ENCODE results near the gene EIF4A3. TPM values are rescaled to one million over a fixed set of nuclear protein-coding genes. Genes with fewer than 3 reads are reported as not detected.

The EIF4A3 gene
- total RNA-seq, 4 donors from 2014 or later = 34.5 to 69.0 (median 59.2) TPM

DNA sequence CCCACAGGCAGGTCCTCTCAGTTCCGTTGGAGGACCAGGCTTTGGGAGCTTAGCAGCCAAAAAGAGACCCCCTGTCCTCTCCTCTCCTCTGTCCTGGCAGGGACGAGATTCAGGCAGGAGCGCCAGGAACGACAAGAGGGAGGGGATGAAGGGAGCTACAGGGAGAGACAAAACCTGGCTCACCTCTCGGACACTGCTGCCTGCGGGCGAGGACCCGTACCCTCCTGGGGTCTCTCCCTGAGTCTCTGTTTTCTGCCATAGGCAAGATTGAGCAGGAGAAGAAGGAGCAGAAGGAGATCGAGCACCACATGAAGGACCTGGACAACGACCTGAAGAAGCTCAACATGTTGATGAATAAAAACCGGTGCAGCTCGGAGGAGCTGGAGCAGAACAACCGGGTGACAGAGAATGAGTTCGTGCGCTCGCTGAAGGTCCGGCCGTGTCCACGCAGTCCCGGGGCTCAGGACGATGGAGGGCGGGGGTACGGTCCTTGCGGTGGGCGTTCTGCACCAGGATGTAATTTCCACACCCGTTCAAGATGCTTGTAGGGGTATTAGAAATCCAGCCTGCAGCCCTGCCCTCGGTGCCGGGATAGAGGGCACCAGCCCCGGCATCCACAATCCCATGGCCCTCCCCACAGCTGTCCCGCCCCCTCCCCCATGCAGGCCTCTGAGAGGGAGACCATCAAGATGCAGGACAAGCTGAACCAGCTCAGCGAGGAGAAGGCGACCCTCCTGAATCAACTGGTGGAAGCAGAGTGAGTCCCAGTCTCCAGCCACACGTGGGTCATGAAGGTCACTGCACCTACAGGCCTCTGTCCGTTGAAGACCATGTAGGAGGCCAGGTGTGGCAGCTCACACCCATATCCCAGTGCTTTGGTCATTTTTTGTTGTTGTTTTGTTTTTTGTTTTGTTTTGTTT, 59.3 kb downstream of the EIF4A3 start:
- Histone ChIP-seq H3K27me3 (no peaks in the 10 kb centered on the region), H3K4me1 (peaks cover 0 to 7% (median under 1%) of the 10 kb centered on the region in 4 donors), H3K9me3 (no peaks in the 10 kb centered on the region), H3K36me3 (peaks cover 0 to 14% (median 0%) of the 10 kb centered on the region in 3 donors), H3K27ac (no peak overlapping the region), H3K4me3 (no peak overlapping the region)
- no peak for DNase-seq (ENCODE audit: low spot score in 2 of 2)
- 81 to 84% methylated on average over 34 of the region's 34 CpGs for WGBS, 2 donors
- TF ChIP-seq, protein P1, sequence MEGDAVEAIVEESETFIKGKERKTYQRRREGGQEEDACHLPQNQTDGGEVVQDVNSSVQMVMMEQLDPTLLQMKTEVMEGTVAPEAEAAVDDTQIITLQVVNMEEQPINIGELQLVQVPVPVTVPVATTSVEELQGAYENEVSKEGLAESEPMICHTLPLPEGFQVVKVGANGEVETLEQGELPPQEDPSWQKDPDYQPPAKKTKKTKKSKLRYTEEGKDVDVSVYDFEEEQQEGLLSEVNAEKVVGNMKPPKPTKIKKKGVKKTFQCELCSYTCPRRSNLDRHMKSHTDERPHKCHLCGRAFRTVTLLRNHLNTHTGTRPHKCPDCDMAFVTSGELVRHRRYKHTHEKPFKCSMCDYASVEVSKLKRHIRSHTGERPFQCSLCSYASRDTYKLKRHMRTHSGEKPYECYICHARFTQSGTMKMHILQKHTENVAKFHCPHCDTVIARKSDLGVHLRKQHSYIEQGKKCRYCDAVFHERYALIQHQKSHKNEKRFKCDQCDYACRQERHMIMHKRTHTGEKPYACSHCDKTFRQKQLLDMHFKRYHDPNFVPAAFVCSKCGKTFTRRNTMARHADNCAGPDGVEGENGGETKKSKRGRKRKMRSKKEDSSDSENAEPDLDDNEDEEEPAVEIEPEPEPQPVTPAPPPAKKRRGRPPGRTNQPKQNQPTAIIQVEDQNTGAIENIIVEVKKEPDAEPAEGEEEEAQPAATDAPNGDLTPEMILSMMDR (IDR thresholded peaks at IDR 0.05) = no peak
- TF ChIP-seq POLR2A (IDR thresholded peaks at IDR 0.05) (no peak), EP300 (IDR thresholded peaks at IDR 0.05) (no peak)

DNA sequence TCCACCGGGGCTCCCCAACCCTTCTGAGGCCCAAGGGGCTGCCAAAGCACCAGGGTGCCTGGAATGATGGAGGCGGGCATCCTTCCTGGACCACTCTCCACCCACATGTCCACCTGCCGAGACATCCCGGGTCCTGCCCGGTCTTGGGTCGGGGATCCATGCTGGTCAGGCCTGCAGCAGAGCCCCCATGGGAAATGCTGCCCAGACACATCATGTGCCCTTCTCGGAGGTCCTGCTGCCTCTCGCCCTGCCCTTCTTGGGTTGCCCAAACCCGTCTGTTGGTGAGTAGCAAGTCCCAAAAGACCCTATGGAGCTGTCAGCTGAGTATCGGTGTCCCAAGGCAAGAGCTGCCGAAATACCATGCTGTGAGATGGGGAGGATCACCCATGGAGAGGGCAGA, 60.3 kb downstream of the EIF4A3 start:
- Histone ChIP-seq H3K27ac (no peak overlapping the region), H3K4me1 (peaks cover 0 to 11% (median 3%) of the 10 kb centered on the region in 4 donors), H3K4me3 (no peak overlapping the region), H3K27me3 (no peaks in the 10 kb centered on the region), H3K9me3 (no peaks in the 10 kb centered on the region), H3K36me3 (peaks cover 0 to 14% (median 0%) of the 10 kb centered on the region in 3 donors)
- WGBS, 2 donors = 92 to 93% methylated on average over 6 to 11 of the region's 11 CpGs
- DNase-seq (ENCODE audit: low spot score in 2 of 2) = no peak
- TF ChIP-seq, protein P1 (IDR thresholded peaks at IDR 0.05) = no peak
- TF ChIP-seq EP300 (IDR thresholded peaks at IDR 0.05) (no peak), POLR2A (IDR thresholded peaks at IDR 0.05) (no peak)

DNA sequence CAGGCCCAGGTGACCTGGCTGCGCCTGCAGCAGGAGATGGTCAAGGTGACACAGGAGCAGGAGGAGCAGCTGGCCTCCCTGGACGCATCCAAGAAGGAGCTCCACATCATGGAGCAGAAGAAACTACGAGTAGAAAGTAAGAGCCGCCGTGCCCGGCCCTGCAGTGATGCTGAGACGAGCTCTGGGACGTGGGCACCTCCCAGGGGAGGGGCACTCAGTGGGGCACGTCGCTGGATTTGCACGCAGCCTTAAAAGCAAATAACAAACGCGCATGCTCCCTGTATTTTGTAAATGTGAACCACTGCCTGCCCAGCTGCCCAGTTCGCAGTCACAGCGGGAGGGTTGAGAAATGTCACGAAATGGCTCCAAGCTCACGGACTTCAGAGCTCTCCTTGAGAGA, 60.8 kb downstream of the EIF4A3 start:
- no peak for DNase-seq (ENCODE audit: low spot score in 2 of 2)
- 86 to 90% methylated on average over 17 of the region's 17 CpGs for WGBS, 2 donors
- Histone ChIP-seq H3K4me3 (no peak overlapping the region), H3K27ac (no peak overlapping the region), H3K36me3 (peaks cover 0 to 14% (median 0%) of the 10 kb centered on the region in 3 donors), H3K9me3 (no peaks in the 10 kb centered on the region), H3K4me1 (peaks cover 0 to 11% (median 3%) of the 10 kb centered on the region in 4 donors), H3K27me3 (no peaks in the 10 kb centered on the region)
- TF ChIP-seq POLR2A (IDR thresholded peaks at IDR 0.05) (no peak), EP300 (IDR thresholded peaks at IDR 0.05) (no peak)
- TF ChIP-seq, protein P1 (IDR thresholded peaks at IDR 0.05) = no peak

DNA sequence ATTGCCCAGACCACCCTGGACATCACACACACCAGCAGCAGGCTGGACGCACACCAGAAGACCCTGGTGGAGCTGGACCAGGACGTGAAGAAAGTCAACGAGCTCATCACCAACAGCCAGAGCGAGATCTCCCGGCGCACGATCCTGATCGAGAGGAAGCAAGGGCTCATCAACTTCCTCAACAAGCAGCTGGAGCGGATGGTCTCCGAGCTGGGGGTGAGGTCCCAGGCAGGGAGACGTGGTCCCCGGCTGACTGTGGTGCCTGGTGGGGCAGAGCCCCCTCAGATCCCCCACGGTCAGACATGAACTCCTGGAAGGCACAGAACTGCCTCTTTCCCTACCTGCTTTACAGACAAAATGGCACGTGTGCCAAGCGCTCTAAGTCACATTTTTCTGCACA, 62.2 kb downstream of the EIF4A3 start:
- 89 to 91% methylated on average over 14 to 15 of the region's 15 CpGs for WGBS, 2 donors
- no peaks in the 10 kb centered on the region for H3K27me3 ChIP-seq
- no peak overlapping the region for H3K27ac ChIP-seq
- no peaks in the 10 kb centered on the region for H3K9me3 ChIP-seq
- TF ChIP-seq, protein P1 (IDR thresholded peaks at IDR 0.05) = no peak
- no peak for TF ChIP-seq EP300 (IDR thresholded peaks at IDR 0.05)
- TF ChIP-seq POLR2A (IDR thresholded peaks at IDR 0.05) = no peak
- no peak overlapping the region for H3K4me3 ChIP-seq
- DNase-seq (ENCODE audit: low spot score in 2 of 2) = no peak
- peaks cover 0 to 11% (median 3%) of the 10 kb centered on the region in 4 donors for H3K4me1 ChIP-seq
- peaks cover 0 to 4% (median 0%) of the 10 kb centered on the region in 3 donors for H3K36me3 ChIP-seq

Small RNAs within 50 kb of the gene (small RNA-seq; reads per million reads assigned to genes)
- not detected for gene AC087741.2
- gene MIR1268B = not detected

Other genes with a start within 250 kb of the EIF4A3 start
- 10 to 100 TPM; 48.3 to 68.4 (median 58.1) TPM for gene TBC1D16, start 111.3 kb downstream of the EIF4A3 start, total RNA-seq
- gene CCDC40, start 110.5 kb downstream of the EIF4A3 start, total RNA-seq = 10 to 100 TPM in 3 of 4 donors, 1 to 10 TPM in 1; 7.1 to 13.8 (median 12.0) TPM
- 10 to 100 TPM; 52.7 to 81.9 (median 67.8) TPM for gene GAA, start 45.5 kb downstream of the EIF4A3 start, total RNA-seq
- 1 to 10 TPM in 3 of 4 donors, under 1 TPM in 1; 0.22 to 4.4 (median 1.3) TPM for gene CARD14, start 22.9 kb upstream of the EIF4A3 start, total RNA-seq
- 10 to 100 TPM; 26.1 to 50.5 (median 34.6) TPM for gene SGSH, start 73.2 kb upstream of the EIF4A3 start, total RNA-seq
- gene SLC26A11, start 73.3 kb upstream of the EIF4A3 start, total RNA-seq = 10 to 100 TPM; 14.4 to 44.7 (median 21.5) TPM
- 100 to 1,000 TPM; 107 to 148 (median 119) TPM for gene RNF213, start 113.7 kb upstream of the EIF4A3 start, total RNA-seq

All from tibial nerve (tissue), 4 donors.